Natural killer cell (primary cell): ENCODE results near the gene DGKQ. TPM values are rescaled to one million over a fixed set of nuclear protein-coding genes. Genes with fewer than 3 reads are reported as not detected.

Experiments used
- ATAC-seq, 3 donors: fragments of 150-1000 bp in 2 of 3; fragments of 200-7000 bp in 1 of 3; cut with Tn5 transposase; 1 replicate in 1 of 3; 2 replicates in 2 of 3; pipeline ENCODE4 v1.10.0; 2021; ENCODE audit warnings: mild to moderate bottlenecking in 2 of 3, moderate library complexity in 2 of 3
- DNase-seq, 2 donors: peaks; one replicate each; pipeline versions ENCODE4 v3.0.0 to v3.0.0-alpha.2; 2013 to 2021; ENCODE audit warnings: mixed read lengths in 1 of 2
- H3K27ac ChIP-seq: one replicate; pipeline ENCODE4 v1.5.1; 2013; ENCODE audit warnings: mild to moderate bottlenecking, low read length
- H3K27me3 ChIP-seq: one replicate; pipeline ENCODE4 v1.6.1; 2013; ENCODE audit warnings: low read length; ENCODE audit not compliant: control insufficient read depth, insufficient read depth
- H3K36me3 ChIP-seq: one replicate; pipeline ENCODE4 v1.6.1; 2013; ENCODE audit warnings: low read length; ENCODE audit not compliant: control insufficient read depth, insufficient read depth
- H3K4me1 ChIP-seq: one replicate; pipeline ENCODE4 v1.6.1; 2013; ENCODE audit warnings: low read length; ENCODE audit not compliant: control insufficient read depth, insufficient read depth
- H3K4me3 ChIP-seq: one replicate; pipeline ENCODE4 v1.5.1; 2013; ENCODE audit warnings: low read length
- H3K9me3 ChIP-seq: one replicate; pipeline ENCODE4 v1.6.1; 2013; ENCODE audit warnings: low read length; ENCODE audit not compliant: control insufficient read depth, insufficient read depth
- H3K27ac Mint-ChIP-seq, 2 donors: one replicate each; pipeline ENCODE4 v1.8.0; 2022; ENCODE audit warnings: mild to moderate bottlenecking in 2 of 2, mixed read lengths in 2 of 2, moderate library complexity in 1 of 2
- H3K27me3 Mint-ChIP-seq, 2 donors: one replicate each; pipeline ENCODE4 v1.8.0; 2022; ENCODE audit warnings: low read depth in 2 of 2, mixed read lengths in 2 of 2
- H3K36me3 Mint-ChIP-seq: one replicate; pipeline ENCODE4 v1.8.0; 2022; ENCODE audit warnings: mixed read lengths
- H3K4me1 Mint-ChIP-seq, 2 donors: one replicate each; pipeline ENCODE4 v1.8.0; 2022; ENCODE audit warnings: mixed read lengths in 2 of 2
- H3K4me3 Mint-ChIP-seq: one replicate; pipeline ENCODE4 v1.8.0; 2022; ENCODE audit warnings: mild to moderate bottlenecking, moderate library complexity, mixed read lengths
- H3K9me3 Mint-ChIP-seq, 2 donors: one replicate each; pipeline ENCODE4 v1.8.0; 2022; ENCODE audit warnings: mixed read lengths in 2 of 2
- WGBS: methylation state at CpG from one replicate; pipeline ENCODE4 v1.1.7; 2013; ENCODE audit warnings: missing lambda C conversion rate; ENCODE audit not compliant: insufficient coverage; 5-methylcytosine and 5-hydroxymethylcytosine counted together
- intact Hi-C: fragments of 100-400 bp; cut with micrococcal nuclease; formaldehyde crosslinking; loops from one replicate; pipeline ENCODE4 v1.14.2; 2022
- total RNA-seq, 4 donors: library from RNA; stranded (reverse); fragments of 120-200 nt in 1 of 4; gene quantifications; one replicate each; pipeline versions ENCODE4 v1.2.3 to v1.2.4, GENCODE V29; 2013 to 2022
- TF ChIP-seq, protein P1 (sequence below): fragments of 200-600 bp; IDR thresholded peaks from one replicate; pipeline ENCODE4 v1.8.0; 2022; ENCODE audit warnings: antibody characterized with exemption

The DGKQ gene
- total RNA-seq, 3 donors from 2014 or later (not counting 1 experiment from before 2014, with no cell fraction given): 64.2 to 79.5 (median 65.2) TPM

GRCh38 chr4:1018147-1019020 is 45.0 kb upstream of the DGKQ start:
- Mint-ChIP-seq H3K27me3 (no peaks in the 10 kb centered on the region), H3K9me3 (no peaks in the 10 kb centered on the region), H3K4me3 (no peak overlapping the region), H3K36me3 (no peaks in the 10 kb centered on the region), H3K27ac (no peak overlapping the region), H3K4me1 (no peaks in the 10 kb centered on the region)
- intact Hi-C loops: no loop called here
- no peak overlapping the region for H3K4me3 ChIP-seq
- H3K27me3 ChIP-seq: no peaks in the 10 kb centered on the region
- ATAC-seq (no peak), DNase-seq (no peak)
- H3K9me3 ChIP-seq: no peaks in the 10 kb centered on the region
- H3K36me3 ChIP-seq: no peaks in the 10 kb centered on the region
- H3K27ac ChIP-seq: no peak overlapping the region
- peaks cover 4% of the 10 kb centered on the region for H3K4me1 ChIP-seq
- TF ChIP-seq, protein P1, sequence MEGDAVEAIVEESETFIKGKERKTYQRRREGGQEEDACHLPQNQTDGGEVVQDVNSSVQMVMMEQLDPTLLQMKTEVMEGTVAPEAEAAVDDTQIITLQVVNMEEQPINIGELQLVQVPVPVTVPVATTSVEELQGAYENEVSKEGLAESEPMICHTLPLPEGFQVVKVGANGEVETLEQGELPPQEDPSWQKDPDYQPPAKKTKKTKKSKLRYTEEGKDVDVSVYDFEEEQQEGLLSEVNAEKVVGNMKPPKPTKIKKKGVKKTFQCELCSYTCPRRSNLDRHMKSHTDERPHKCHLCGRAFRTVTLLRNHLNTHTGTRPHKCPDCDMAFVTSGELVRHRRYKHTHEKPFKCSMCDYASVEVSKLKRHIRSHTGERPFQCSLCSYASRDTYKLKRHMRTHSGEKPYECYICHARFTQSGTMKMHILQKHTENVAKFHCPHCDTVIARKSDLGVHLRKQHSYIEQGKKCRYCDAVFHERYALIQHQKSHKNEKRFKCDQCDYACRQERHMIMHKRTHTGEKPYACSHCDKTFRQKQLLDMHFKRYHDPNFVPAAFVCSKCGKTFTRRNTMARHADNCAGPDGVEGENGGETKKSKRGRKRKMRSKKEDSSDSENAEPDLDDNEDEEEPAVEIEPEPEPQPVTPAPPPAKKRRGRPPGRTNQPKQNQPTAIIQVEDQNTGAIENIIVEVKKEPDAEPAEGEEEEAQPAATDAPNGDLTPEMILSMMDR: no peak
- 94% methylated on average over 26 of the region's 29 CpGs for WGBS

- DNase-seq (no peak), ATAC-seq (no peak)
- H3K27ac ChIP-seq: no peak overlapping the region
- no peaks in the 10 kb centered on the region for H3K36me3 ChIP-seq
- H3K4me1 ChIP-seq: peaks cover 8% of the 10 kb centered on the region
- H3K27me3 ChIP-seq: no peaks in the 10 kb centered on the region
- Mint-ChIP-seq H3K27ac (no peak overlapping the region), H3K36me3 (no peaks in the 10 kb centered on the region), H3K9me3 (no peaks in the 10 kb centered on the region), H3K27me3 (no peaks in the 10 kb centered on the region), H3K4me1 (no peaks in the 10 kb centered on the region), H3K4me3 (no peak overlapping the region)
- intact Hi-C loops: no loop called here
- no peak overlapping the region for H3K4me3 ChIP-seq
- TF ChIP-seq, protein P1: no peak
- 92% methylated on average over 15 of the region's 15 CpGs for WGBS
- no peaks in the 10 kb centered on the region for H3K9me3 ChIP-seq
Measured at GRCh38 chr4:1017706-1018105, 44.3 kb upstream of the DGKQ start.

DNA sequence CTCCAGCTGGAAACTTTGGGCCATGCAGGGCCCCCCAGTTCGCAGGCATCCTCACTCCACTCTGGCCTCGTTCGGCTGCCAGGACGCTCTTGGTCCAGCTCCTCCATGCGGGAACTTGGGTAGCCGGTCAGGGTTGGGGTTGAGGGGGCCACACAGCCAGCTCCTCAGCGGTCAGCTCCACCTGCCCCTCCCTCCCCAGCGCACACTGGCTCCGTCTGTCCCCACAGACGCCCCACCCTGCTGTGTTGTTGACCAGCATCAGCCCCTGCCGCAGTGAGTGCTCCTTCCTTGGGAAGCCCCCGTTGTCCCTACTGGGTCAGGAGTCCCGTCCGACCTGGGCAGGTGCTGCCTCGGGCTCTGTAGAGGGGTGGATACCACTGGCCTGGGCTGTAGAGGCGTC is 43.8 kb upstream of the DGKQ start:
- ATAC-seq (no peak), DNase-seq (no peak)
- no peak overlapping the region for H3K27ac ChIP-seq
- 90% methylated on average over 16 of the region's 16 CpGs for WGBS
- Mint-ChIP-seq H3K27ac (no peak overlapping the region), H3K4me3 (no peak overlapping the region), H3K4me1 (no peaks in the 10 kb centered on the region), H3K36me3 (no peaks in the 10 kb centered on the region), H3K9me3 (no peaks in the 10 kb centered on the region), H3K27me3 (no peaks in the 10 kb centered on the region)
- no peak overlapping the region for H3K4me3 ChIP-seq
- H3K9me3 ChIP-seq: no peaks in the 10 kb centered on the region
- H3K27me3 ChIP-seq: no peaks in the 10 kb centered on the region
- H3K36me3 ChIP-seq: no peaks in the 10 kb centered on the region
- H3K4me1 ChIP-seq: peaks cover 12% of the 10 kb centered on the region
- intact Hi-C loops: no loop called here
- TF ChIP-seq, protein P1: no peak
